BJ (cell line): ENCODE results near the gene ACAD8. TPM values are rescaled to one million over a fixed set of nuclear protein-coding genes. Genes with fewer than 3 reads are reported as not detected.

Experiments
- CTCF ChIA-PET: fragments of 350-600 bp; formaldehyde crosslinking; extraction: SDS; loops from one replicate; lab custom pipeline; 2021; ENCODE audit warnings: antibody characterized with exemption, inconsistent platforms; lab: Yijun Ruan, JAX
- POLR2A ChIA-PET: fragments of 300-600 bp; sonication (Branson Sonifier 250); formaldehyde crosslinking; extraction: SDS; loops from one replicate; lab custom pipeline; 2021; ENCODE audit warnings: antibody characterized with exemption; lab: Charles Lee
- DNase-seq: peaks from one replicate; pipeline ENCODE4 v3.0.0-alpha.2; 2011; ENCODE audit warnings: low read depth
- H3K27me3 ChIP-seq: 2 replicates; pipeline ENCODE4 v1.6.0; 2011; ENCODE audit warnings: low read length; ENCODE audit not compliant: control insufficient read depth, insufficient read depth
- H3K36me3 ChIP-seq: 2 replicates; pipeline ENCODE4 v1.5.1; 2011; ENCODE audit warnings: low read length; ENCODE audit not compliant: control insufficient read depth, insufficient read depth
- H3K4me3 ChIP-seq: 2 replicates; pipeline ENCODE4 v1.5.1; 2011; ENCODE audit warnings: low read depth, mild to moderate bottlenecking, control low read depth, low read length
- polyA plus RNA-seq: library from polyadenylated mRNA; depleted of rRNA; stranded (reverse); fragments of >200 nt; gene quantifications from 2 replicates; pipeline ENCODE4 v1.2.3, GENCODE V29; 2011
- TF ChIP-seq, protein P1 (sequence below): IDR thresholded peaks from 2 replicates; pipeline ENCODE4 v1.5.1; 2011; ENCODE audit warnings: low read depth, mild to moderate bottlenecking, control low read depth, inconsistent platforms, low read length, moderate library complexity; ENCODE audit not compliant: insufficient read depth

Gene ACAD8
- polyA plus RNA-seq, 1 experiment: 19.4 TPM

DNA sequence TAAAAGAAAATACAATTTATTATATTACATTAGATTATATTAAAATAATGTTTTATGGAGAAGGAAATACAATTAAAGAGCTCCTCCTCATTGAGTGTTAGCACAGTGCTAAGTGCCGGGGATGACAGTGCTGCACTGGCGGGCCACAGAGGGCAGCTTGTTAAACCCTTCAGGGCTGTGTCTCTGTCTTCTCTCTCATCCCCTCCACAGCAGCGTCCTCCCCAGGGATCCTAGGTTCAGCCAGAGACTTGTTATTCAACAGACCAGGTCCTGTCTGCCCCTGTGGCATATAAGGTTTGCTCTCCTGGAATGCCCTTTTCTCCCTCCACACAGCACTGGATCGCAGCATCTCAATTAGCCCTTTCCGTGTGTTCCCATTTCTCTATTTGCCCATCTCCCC is 14.4 kb upstream of the ACAD8 start:
- DNase-seq: no peak
- TF ChIP-seq, protein P1, sequence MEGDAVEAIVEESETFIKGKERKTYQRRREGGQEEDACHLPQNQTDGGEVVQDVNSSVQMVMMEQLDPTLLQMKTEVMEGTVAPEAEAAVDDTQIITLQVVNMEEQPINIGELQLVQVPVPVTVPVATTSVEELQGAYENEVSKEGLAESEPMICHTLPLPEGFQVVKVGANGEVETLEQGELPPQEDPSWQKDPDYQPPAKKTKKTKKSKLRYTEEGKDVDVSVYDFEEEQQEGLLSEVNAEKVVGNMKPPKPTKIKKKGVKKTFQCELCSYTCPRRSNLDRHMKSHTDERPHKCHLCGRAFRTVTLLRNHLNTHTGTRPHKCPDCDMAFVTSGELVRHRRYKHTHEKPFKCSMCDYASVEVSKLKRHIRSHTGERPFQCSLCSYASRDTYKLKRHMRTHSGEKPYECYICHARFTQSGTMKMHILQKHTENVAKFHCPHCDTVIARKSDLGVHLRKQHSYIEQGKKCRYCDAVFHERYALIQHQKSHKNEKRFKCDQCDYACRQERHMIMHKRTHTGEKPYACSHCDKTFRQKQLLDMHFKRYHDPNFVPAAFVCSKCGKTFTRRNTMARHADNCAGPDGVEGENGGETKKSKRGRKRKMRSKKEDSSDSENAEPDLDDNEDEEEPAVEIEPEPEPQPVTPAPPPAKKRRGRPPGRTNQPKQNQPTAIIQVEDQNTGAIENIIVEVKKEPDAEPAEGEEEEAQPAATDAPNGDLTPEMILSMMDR: no peak
- H3K36me3 ChIP-seq: peaks cover 15% of the 10 kb centered on the region
- no peaks in the 10 kb centered on the region for H3K27me3 ChIP-seq
- POLR2A ChIA-PET: no interaction called here
- H3K4me3 ChIP-seq: no peak overlapping the region
- CTCF ChIA-PET: interaction anchor here (0.9 to 1.5 kb wide), 2 partner anchors 10 to 14 kb away, joined by 3 to 4 read pairs; partner anchors contain the start of genes ACAD8 and THYN1

DNA sequence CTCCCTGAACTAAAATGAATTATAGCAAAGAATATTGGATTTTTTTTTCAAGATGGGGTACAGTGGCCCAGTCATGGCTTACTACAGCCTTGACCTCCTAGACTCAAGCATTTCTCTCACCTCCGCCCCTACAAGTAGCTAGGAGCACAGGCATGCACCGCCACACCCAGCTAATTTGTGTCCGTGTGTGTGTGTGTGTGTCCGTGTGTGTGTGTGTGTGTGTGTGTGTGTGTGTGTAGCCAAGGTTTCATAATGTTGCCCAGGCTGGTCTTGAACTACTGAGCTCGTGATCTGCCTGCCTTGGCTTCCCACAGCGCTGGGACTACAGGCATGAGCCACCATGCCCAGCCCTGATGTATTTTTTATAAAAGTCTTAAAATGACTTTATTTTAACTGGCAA is 12.8 kb upstream of the ACAD8 start:
- TF ChIP-seq, protein P1: no peak
- DNase-seq: no peak
- Histone ChIP-seq H3K27me3 (no peaks in the 10 kb centered on the region), H3K4me3 (no peak overlapping the region), H3K36me3 (peaks cover 20% of the 10 kb centered on the region)
- ChIA-PET POLR2A (no interaction called here), CTCF (no interaction called here)

DNA sequence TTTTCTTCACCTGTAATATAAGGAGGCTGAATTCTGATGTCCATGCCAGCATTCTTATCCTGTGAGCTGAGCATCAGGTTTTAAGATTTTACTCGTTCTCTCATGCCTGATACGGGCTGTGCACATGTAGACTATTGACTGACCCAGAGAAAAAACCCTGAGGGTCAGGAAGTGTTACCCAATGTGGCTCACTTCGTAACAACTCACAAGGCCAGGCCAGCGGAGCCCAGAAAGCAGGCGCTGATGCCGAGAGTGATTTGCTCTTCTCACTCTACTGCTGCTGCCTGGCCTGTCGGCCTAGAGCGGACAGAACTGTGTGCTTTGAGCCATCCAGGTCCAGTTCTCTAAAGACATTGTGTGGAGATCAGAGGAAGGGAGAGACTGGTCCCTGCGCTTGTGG is 11.0 kb upstream of the ACAD8 start:
- Histone ChIP-seq H3K27me3 (no peaks in the 10 kb centered on the region), H3K4me3 (no peak overlapping the region), H3K36me3 (peaks cover 28% of the 10 kb centered on the region)
- no peak for DNase-seq
- ChIA-PET POLR2A (no interaction called here), CTCF (interaction anchor here (0.8 to 2.6 kb wide), 2 partner anchors 9 to 21 kb away, joined by 3 to 11 read pairs; no protein-coding TSS in a partner anchor)
- TF ChIP-seq, protein P1: no peak

DNA sequence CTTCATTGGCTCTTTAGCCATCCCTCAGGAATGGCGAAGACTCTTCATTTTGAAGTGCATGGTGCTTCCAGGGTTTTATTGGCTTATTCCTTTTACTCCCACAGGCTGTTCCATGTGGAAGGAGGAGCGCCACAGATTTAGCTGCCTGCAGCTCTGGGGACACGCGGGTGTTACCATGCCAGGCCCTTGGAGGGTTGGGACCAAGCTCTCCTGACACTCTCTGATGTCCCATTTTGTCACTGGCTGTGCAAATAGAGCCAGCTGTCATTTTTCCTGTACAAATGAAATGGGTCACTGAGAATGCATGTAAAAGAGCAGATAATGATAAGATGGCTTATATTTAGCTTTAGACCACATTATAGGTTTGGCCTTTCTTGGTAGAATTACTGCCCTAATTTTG is 9.5 kb upstream of the ACAD8 start:
- TF ChIP-seq, protein P1: no peak
- H3K36me3 ChIP-seq: peaks cover 29% of the 10 kb centered on the region
- ChIA-PET POLR2A (no interaction called here), CTCF (interaction anchor here (0.8 to 2.6 kb wide), 11 partner anchors 9 to 316 kb away, joined by 3 to 11 read pairs (median 3); partner anchors contain the start of genes ACAD8, NCAPD3, THYN1 and VPS26B)
- H3K4me3 ChIP-seq: no peak overlapping the region
- H3K27me3 ChIP-seq: no peaks in the 10 kb centered on the region
- DNase-seq: no peak

DNA sequence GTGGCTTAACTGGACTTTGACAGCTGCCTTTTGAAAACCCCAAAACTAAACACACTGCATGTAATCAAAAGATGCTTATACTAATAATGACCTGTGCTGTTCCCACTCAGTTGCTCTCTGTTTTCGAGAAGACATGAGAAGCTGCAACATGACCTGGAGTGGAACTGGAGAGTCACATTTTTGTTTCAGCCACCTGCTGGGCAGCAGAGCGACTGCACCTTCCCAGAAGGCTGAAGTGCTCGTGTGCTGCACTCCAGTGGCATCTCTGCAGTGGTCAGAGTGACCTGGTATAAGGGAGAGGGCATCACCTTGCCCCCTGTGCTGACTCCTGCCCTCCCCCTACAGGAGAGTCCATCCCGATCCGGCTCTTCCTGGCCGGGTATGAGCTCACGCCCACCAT is 8.8 kb upstream of the ACAD8 start:
- Histone ChIP-seq H3K27me3 (no peaks in the 10 kb centered on the region), H3K36me3 (peaks cover 27% of the 10 kb centered on the region), H3K4me3 (no peak overlapping the region)
- TF ChIP-seq, protein P1: peak; percentile 45
- DNase-seq: no peak
- CTCF ChIA-PET: interaction anchor here (0.8 to 2.6 kb wide), 11 partner anchors 9 to 317 kb away, joined by 3 to 11 read pairs (median 3); partner anchors contain the start of genes ACAD8, NCAPD3, THYN1 and VPS26B
- POLR2A ChIA-PET: no interaction called here
